Tracheal epithelial cell (primary cell): ENCODE measurements around the gene PTTG1IP. TPM values are rescaled to one million over a fixed set of nuclear protein-coding genes. Genes with fewer than 3 reads are reported as not detected.

ENCODE experiments used
- total RNA-seq: library from RNA; depleted of rRNA; stranded (reverse); fragments of >200 nt; gene quantifications from 2 replicates; pipeline ENCODE4 v1.2.1, GENCODE V29; 2014

Gene PTTG1IP, protein sequence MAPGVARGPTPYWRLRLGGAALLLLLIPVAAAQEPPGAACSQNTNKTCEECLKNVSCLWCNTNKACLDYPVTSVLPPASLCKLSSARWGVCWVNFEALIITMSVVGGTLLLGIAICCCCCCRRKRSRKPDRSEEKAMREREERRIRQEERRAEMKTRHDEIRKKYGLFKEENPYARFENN
- total RNA-seq: 157 and 257 TPM in 2 replicates

GRCh38 chr21:44873356-44874239 lies at the start of gene PTTG1IP:
TSS of gene PTTG1IP (minus strand) at chr21:44873690. CDS start at chr21:44873616, 74 bp downstream.

GRCh38 chr21:44920694-44921604 lies 47.5 kb upstream of the PTTG1IP start, which contains the start of gene ITGB2:
TSS of gene ITGB2 (minus strand) at chr21:44920899. CDS start at chr21:44910782, 10,117 bp downstream.

DNA sequence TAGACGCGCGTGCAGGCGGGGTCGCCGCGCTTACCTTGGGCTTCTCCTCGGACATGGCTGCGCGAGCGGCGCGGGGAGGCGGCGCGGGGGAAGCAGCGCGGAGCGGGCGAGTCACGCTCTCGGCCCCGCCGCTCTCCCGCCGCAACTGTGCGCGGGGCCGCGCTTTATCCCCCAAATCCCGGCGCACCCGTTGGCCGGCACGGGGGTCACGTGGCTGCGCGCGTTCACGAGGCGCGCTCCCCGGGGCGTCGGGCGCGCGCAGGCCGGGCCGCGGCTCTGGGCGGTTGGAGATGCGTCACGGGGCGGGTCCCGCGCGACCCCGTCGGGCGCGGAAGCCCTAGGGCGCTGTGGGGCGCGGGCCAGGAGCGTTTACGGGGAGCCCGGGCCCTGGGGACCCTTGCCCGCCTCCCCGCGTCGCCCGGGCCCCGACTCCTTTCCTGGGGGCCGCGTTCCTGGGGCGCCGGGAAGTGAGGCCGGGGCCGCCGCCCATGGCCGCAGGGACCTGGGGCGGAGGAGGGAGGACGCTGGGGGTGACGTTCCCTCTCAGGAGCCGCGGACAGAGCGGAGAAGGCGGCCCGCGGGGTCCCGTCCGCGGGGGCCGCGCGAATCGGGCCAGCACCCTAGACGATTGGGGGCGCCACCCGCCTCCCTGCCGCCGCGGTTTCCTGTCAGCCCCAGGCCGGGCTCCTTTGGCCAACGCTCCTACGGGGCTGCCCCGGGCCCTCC lies 55.4 kb downstream of the PTTG1IP start, which contains the start of gene SUMO3:
SUMO3 (minus strand) TSS at position 149 of the 726 bp plus-strand sequence; CDS start at position 55, 94 bp downstream.

DNA sequence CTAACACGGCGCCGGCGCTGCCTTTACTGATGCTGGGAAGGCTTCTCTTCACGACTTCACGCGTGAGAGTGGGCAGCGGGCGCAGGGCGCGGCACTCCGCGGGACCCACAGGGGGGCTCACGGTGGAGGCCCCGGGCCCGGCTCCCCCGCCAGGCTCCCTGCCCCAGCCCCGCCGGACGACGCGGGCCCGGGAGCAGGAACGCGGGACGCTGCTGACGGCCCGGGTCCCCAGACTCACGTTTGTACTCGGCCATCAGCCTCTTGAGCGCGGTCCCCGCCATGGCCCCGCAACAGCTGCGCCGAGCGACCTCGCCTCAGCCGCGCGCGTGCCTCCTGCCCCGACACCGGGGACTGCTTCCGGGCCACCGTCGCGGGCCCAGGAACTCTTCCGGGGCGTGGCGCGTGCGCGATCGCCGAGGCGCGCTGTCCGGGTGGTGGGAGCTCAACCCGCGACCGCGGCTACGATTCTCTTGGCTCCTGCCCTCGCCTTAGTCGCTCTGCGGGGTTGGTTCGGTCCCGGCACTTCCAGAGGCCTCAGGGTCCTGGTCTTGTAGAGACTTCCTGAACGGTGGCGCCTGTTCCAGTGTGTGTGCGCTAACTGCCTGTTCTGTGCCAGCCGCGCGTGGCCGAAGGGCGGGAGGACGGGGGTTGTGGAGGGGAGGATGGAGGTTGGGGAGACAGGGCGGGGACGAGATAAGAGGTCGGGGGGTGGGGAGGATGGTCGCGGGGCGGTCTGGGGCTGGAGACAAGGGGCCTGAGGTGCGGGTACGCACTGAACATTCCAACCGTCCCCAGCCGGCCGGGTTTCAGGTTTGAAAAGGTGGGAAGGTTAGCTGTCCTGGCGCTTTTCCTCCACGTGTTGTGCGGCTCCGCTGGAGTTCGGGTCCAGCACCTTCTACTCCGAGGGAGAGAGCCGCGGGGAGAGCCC lies 71.8 kb downstream of the PTTG1IP start, which contains the start of gene UBE2G2:
UBE2G2 (minus strand) TSS at position 353 of the 928 bp plus-strand sequence; CDS start at position 281, 72 bp downstream.

Other genes with a start within 250 kb of the PTTG1IP start
- gene KRTAP10-9, start 246.6 kb downstream of the PTTG1IP start, total RNA-seq: not detected in 2 replicates
- not detected in 2 replicates for gene KRTAP10-10, start 236.3 kb downstream of the PTTG1IP start, total RNA-seq
- not detected in 2 replicates for gene KRTAP10-11, start 227.3 kb downstream of the PTTG1IP start, total RNA-seq
- not detected in 2 replicates for gene KRTAP12-4, start 219.0 kb downstream of the PTTG1IP start, total RNA-seq
- gene KRTAP12-3, start 215.8 kb downstream of the PTTG1IP start, total RNA-seq: not detected in 2 replicates
- not detected in 2 replicates for gene KRTAP12-2, start 206.8 kb downstream of the PTTG1IP start, total RNA-seq
- gene KRTAP12-1, start 191.5 kb downstream of the PTTG1IP start, total RNA-seq: not detected in 2 replicates
- gene KRTAP10-12, start 176.5 kb downstream of the PTTG1IP start, total RNA-seq: not detected in 2 replicates
- gene TSPEAR, start 162.1 kb downstream of the PTTG1IP start, total RNA-seq: not detected in 2 replicates
- 55.4 and 64.3 TPM in 2 replicates for gene UBE2G2, start 71.9 kb downstream of the PTTG1IP start, total RNA-seq
- 60.0 and 82.1 TPM in 2 replicates for gene SUMO3, start 55.6 kb downstream of the PTTG1IP start, total RNA-seq
- gene ITGB2, start 47.2 kb upstream of the PTTG1IP start, total RNA-seq: 1.7 and 3.6 TPM in 2 replicates
- 34.5 and 35.4 TPM in 2 replicates for gene SLX9, start 66.3 kb upstream of the PTTG1IP start, total RNA-seq
- 13.0 and 14.2 TPM in 2 replicates for gene ADARB1, start 200.9 kb upstream of the PTTG1IP start, total RNA-seq